GM12875 (cell line): ENCODE results near the gene DEPDC1.

ENCODE experiments used
- H3K4me3 ChIP-seq: one replicate; pipeline ENCODE4 v1.5.1; 2011; ENCODE audit warnings: low read depth, low read length, control low read depth
- CTCF ChIP-seq: IDR thresholded peaks from 2 replicates; pipeline ENCODE4 v1.5.1; 2011; ENCODE audit warnings: low read depth, mild to moderate bottlenecking, control low read depth, inconsistent platforms, low read length, moderate library complexity, borderline replicate concordance; ENCODE audit not compliant: insufficient read depth

Gene DEPDC1

DNA sequence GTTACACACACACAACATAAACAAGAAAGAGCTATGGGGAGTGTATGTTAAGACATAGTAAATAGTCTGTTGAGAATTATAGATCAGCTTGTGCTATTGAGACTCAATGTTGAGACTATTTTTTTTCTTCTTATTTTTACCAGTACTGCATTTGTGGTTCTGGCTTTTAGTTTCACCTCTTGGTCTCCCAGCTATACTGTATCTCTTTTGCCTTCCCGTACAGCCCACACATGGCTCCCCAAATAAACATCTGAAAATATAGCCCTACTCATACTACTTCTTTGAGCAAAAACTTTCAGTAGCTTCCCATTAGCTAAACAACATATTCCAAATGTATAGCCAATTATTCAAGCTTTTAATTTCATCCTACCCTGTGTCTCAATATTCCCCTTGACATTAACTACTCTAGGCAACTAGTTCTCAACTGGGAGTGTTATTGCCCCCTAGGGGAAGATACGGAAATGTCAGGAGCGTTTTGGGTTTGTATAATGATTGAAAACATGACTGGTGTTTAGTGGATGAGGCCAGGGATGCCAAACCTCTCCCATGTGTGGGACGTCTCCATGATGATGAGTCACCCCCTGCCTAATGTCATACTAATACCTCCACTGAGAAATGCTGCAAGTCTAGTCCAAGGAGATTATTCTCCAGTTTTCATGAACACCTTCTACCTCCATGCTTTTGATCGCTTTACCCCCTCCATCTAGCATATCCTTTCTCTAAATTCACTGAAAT is 53.9 kb downstream of the DEPDC1 start:
- TF ChIP-seq CTCF: peak; percentile 55; the same call in 1 of the 2 replicates
- no peak overlapping the region for H3K4me3 ChIP-seq

DNA sequence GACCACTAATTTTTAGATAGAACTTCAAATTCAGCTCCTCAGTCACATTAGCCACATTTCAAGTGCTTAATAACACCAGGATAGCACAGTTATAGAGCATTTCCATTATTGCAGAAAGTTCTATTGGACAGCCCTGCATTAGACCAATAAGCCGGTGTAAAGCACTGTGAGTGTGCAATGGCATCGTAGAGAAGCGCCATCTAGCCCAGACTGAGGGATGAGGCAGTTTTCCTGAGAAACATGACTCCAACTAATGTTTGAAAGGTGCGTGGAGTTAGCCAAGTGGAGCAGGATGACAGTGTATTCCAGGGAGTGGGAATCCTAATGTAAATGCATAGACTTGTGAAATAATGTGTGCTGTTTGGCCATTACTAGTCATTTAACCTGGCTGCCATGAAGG is 54.9 kb downstream of the DEPDC1 start:
- no peak overlapping the region for H3K4me3 ChIP-seq
- TF ChIP-seq CTCF: no peak

DNA sequence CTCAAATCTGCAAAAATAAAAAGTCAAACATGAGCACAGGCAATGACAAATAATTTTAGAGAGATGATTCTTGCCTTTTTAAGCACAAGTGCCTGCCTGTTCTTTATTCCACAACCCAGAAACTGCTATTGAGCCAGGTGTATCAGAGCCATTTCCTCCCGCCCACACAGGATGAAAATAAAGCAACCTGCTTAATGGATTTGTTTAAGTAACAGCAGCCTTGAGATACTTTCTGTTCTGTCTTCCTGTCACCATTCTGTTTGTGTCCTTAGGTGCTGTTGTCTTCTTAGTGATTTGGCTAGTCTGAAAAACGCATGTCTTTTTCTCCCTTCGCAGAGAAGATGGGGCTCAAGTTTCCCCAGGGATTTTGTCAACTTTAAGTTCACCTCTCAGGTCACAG is 58.6 kb downstream of the DEPDC1 start:
- no peak for TF ChIP-seq CTCF
- no peak overlapping the region for H3K4me3 ChIP-seq

GRCh38 chr1:68433395-68433794 is 63.5 kb downstream of the DEPDC1 start:
- TF ChIP-seq CTCF: no peak
- no peak overlapping the region for H3K4me3 ChIP-seq

DNA sequence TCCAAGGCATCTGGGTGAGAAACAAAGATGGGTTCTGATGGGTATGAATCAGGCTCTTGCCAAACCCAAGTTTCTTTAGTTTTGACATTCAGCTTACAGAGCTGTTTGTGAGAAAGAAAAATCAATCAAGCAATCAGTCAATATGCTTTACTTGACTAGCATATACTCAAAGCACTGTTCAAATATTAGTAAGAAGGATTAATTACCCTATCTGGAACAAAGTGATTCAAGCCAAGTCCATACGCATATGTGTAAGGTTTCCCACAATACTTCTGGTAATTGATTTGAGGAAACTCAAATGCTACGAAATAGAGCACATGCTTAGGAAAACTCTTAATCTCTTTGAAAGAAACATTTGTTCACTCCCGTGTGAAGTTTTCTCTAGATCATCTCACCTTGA is 65.8 kb downstream of the DEPDC1 start:
- TF ChIP-seq CTCF: no peak

GRCh38 chr1:68429233-68429808 is 67.6 kb downstream of the DEPDC1 start:
- H3K4me3 ChIP-seq: no peak overlapping the region
- no peak for TF ChIP-seq CTCF

More for the DNA sequence above, 65.8 kb downstream of the DEPDC1 start:
- no peak overlapping the region for H3K4me3 ChIP-seq

GRCh38 chr1:68426594-68426993 is 70.3 kb downstream of the DEPDC1 start:
- no peak overlapping the region for H3K4me3 ChIP-seq
- TF ChIP-seq CTCF: no peak
